Measurements from ENCODE around the gene IL1A.

The IL1A gene

GRCh38 chr2:112791019-112791418 lies 6.7 kb upstream of the IL1A start:
- DNase-seq: no peak

GRCh38 chr2:112790305-112790704 lies 6.0 kb upstream of the IL1A start:
- DNase-seq: no peak

GRCh38 chr2:112789186-112789585 lies 4.9 kb upstream of the IL1A start:
- no peak for DNase-seq

GRCh38 chr2:112788653-112789052 lies 4.4 kb upstream of the IL1A start:
- no peak for DNase-seq

- DNase-seq: no peak
Observed at GRCh38 chr2:112787729-112788393, 3.6 kb upstream of the IL1A start.

GRCh38 chr2:112787294-112787693 lies 3.0 kb upstream of the IL1A start:
- DNase-seq: no peak

GRCh38 chr2:112783187-112783714 lies 1.0 kb downstream of the IL1A start:
- no peak for DNase-seq

- no peak for DNase-seq
Observed at GRCh38 chr2:112782234-112782799, 2.0 kb downstream of the IL1A start.

GRCh38 chr2:112779598-112779997 lies 4.7 kb downstream of the IL1A start:
- no peak for DNase-seq

GRCh38 chr2:112777036-112777435 lies 7.3 kb downstream of the IL1A start:
- DNase-seq: no peak

GRCh38 chr2:112776113-112776512 lies 8.2 kb downstream of the IL1A start:
- no peak for DNase-seq

- no peak for DNase-seq
Observed at GRCh38 chr2:112774536-112775285, 9.6 kb downstream of the IL1A start.

- no peak for DNase-seq
Observed at GRCh38 chr2:112773556-112773955, 10.7 kb downstream of the IL1A start.

- DNase-seq: no peak
Observed at GRCh38 chr2:112772911-112773475, 11.3 kb downstream of the IL1A start.

GRCh38 chr2:112772322-112772721 lies 12.0 kb downstream of the IL1A start:
- DNase-seq: no peak

GRCh38 chr2:112768432-112768831 lies 15.9 kb downstream of the IL1A start:
- DNase-seq: no peak

- DNase-seq: no peak
Observed at GRCh38 chr2:112767693-112768330, 16.5 kb downstream of the IL1A start.

- DNase-seq: no peak
Observed at GRCh38 chr2:112765251-112765650, 19.0 kb downstream of the IL1A start.

- DNase-seq: peak; percentile 83
Observed at GRCh38 chr2:112764071-112765044, 19.9 kb downstream of the IL1A start, which contains the start of gene CKAP2L. Gene CKAP2L, minus strand, starts transcription at chr2:112764609. Its CDS starts 11 bp downstream, at chr2:112764598.

GRCh38 chr2:112762276-112762675 lies 22.0 kb downstream of the IL1A start:
- DNase-seq: no peak

- no peak for DNase-seq
Observed at GRCh38 chr2:112760149-112760548, 24.1 kb downstream of the IL1A start.

- no peak for DNase-seq
Observed at GRCh38 chr2:112758711-112759110, 25.6 kb downstream of the IL1A start.

Data from NCI-H748 treated with DMSO at 0.1 percent for 48 hours (cell line).